Measurements from ENCODE around the gene GRM2. TPM values are rescaled to one million over a fixed set of nuclear protein-coding genes. Genes with fewer than 3 reads are reported as not detected.
A peak's percentile ranks its signal among the peaks of the same experiment; 100 is the strongest.

The GRM2 gene
- total RNA-seq, 1 experiment from 2014 or later: 1.9 TPM

DNA sequence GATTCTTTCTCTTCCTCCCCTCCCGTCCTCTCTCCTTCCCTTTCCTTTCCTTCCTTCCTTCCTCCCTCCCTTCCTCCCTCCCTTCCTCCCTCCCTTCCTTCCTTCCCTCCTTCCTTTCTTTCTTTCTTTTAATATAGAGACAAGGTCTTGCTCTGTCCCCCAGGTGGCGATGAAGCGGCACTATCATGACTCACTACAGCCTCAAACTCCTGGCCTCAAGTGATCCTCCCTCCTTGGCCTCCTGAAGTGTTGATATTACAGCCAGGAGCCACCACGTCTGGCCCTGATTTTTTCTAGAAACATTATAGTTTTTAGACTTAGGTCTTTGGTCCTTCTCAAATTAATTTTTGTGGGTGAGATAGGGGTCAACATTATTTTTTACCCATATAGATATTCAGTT lies 15.5 kb downstream of the GRM2 start:
- H3K9me3 Mint-ChIP-seq: no peaks in the 10 kb centered on the region; a peak in 1 of 5 replicates
- no peak overlapping the region for H3K4me3 Mint-ChIP-seq
- DNase-seq: no peak

More for the DNA sequence above, 15.5 kb downstream of the GRM2 start:
- H2BK12ac ChIP-seq (ENCODE audit: insufficient read length, low read depth, low read length): no peak overlapping the region
- H3K4me2 ChIP-seq (ENCODE audit: insufficient read depth, insufficient read length, low read length): no peak overlapping the region
- H3K9ac ChIP-seq (ENCODE audit: extremely low read depth, insufficient read length, low read length): no peak overlapping the region
- no peak overlapping the region for H2BK15ac ChIP-seq (ENCODE audit: low read depth, low read length)
- no peak overlapping the region for H3K27ac ChIP-seq (ENCODE audit: insufficient read length, low read depth, low read length)
- H3K4ac ChIP-seq (ENCODE audit: low read depth, low read length): no peak overlapping the region
- H3K18ac ChIP-seq (ENCODE audit: insufficient read length, low read depth, low read length): no peak overlapping the region
- no peak overlapping the region for H2AK5ac ChIP-seq (ENCODE audit: insufficient read length, low read length)
- Mint-ChIP-seq H3K27me3 (ENCODE audit: low read depth) (peaks cover 2% of the 10 kb centered on the region; the same call in 1 of the 2 replicates), H3K27ac (no peak overlapping the region), H3K36me3 (ENCODE audit: insufficient read depth in 1 of 3, low read depth in 3 of 3) (no peaks in the 10 kb centered on the region; a peak in 1 of 7 replicates), H3K4me1 (peaks cover 11 to 21% of the 10 kb centered on the region in 2 experiments)
- H3K23me2 ChIP-seq (ENCODE audit: insufficient read length, low read depth, low read length, poor library complexity, severe bottlenecking): no peaks in the 10 kb centered on the region
- H4K91ac ChIP-seq (ENCODE audit: insufficient read length, low read depth, low read length): no peak overlapping the region
- H3K79me1 ChIP-seq (ENCODE audit: insufficient read depth, low read depth, low read length, poor library complexity, severe bottlenecking): no peaks in the 10 kb centered on the region
- H3T11ph ChIP-seq (ENCODE audit: low read length): no peak overlapping the region
- no peaks in the 10 kb centered on the region for H3K79me2 ChIP-seq (ENCODE audit: insufficient read depth, low read length)
- H2BK120ac ChIP-seq (ENCODE audit: low read depth, low read length, poor library complexity, severe bottlenecking): no peak overlapping the region
- H3K4me1 ChIP-seq (ENCODE audit: insufficient read depth, low read length): peaks cover 3% of the 10 kb centered on the region; the same call in 1 of the 2 replicates
- no peak overlapping the region for H2BK5ac ChIP-seq (ENCODE audit: insufficient read length, low read length)
- no CpG with 5 or more reads among the region's 4 CpGs for WGBS (ENCODE audit: extremely low coverage, insufficient read length, low lambda C conversion rate)
- H4K8ac ChIP-seq (replicated peaks; ENCODE audit: insufficient read length, low read depth, low read length): no peak overlapping the region
- H2BK20ac ChIP-seq (ENCODE audit: low read depth, low read length, poor library complexity, severe bottlenecking): no peak overlapping the region
- no peaks in the 10 kb centered on the region for H3K27me3 ChIP-seq (ENCODE audit: insufficient read depth, low read length)
- peak; percentile 54; the same call in 2 of the 3 replicates for TF ChIP-seq CTCF (conservative IDR thresholded peaks at IDR 0.05)
- H3K9me3 ChIP-seq (ENCODE audit: control insufficient read depth, low read depth, low read length): no peaks in the 10 kb centered on the region
- H3K23ac ChIP-seq (ENCODE audit: insufficient read length, low read depth, low read length): no peak overlapping the region
- no peak overlapping the region for H3K56ac ChIP-seq (ENCODE audit: insufficient read length, low read depth, low read length)
- no peak overlapping the region for H2AFZ ChIP-seq (ENCODE audit: low read length)
- no peak overlapping the region for H4K5ac ChIP-seq (ENCODE audit: insufficient read length, low read depth, low read length)
- H4K20me1 ChIP-seq (ENCODE audit: control insufficient read depth, insufficient read depth, insufficient read length): no peaks in the 10 kb centered on the region
- no peak overlapping the region for H3K14ac ChIP-seq (ENCODE audit: insufficient read depth, low read length)
